Smooth muscle cell (in vitro differentiated cells): ENCODE results near the gene CHSY1. TPM values are rescaled to one million over a fixed set of nuclear protein-coding genes. Genes with fewer than 3 reads are reported as not detected.

Source experiments
- DNase-seq: peaks from one replicate; lab custom pipeline; 2025; ENCODE audit not compliant: unreplicated experiment; lab: John Stamatoyannopoulos, UW
- H2AFZ ChIP-seq: fragments of 200-600 bp; sonication (generic); 2 replicates; pipeline ENCODE4 v1.6.0; 2016; ENCODE audit warnings: antibody characterized with exemption, low read depth, mild to moderate bottlenecking
- H3F3A ChIP-seq: fragments of 200-600 bp; sonication (generic); 2 replicates; pipeline ENCODE4 v1.6.0; 2017; ENCODE audit warnings: antibody characterized with exemption, low read depth
- H3K27ac ChIP-seq: fragments of 200-600 bp; sonication (generic); 2 replicates; pipeline ENCODE4 v1.5.1; 2016; ENCODE audit warnings: low read depth, mild to moderate bottlenecking
- H3K27me3 ChIP-seq: fragments of 200-600 bp; sonication (generic); 2 replicates; pipeline ENCODE4 v1.6.1; 2016; ENCODE audit warnings: low read depth, mild to moderate bottlenecking
- H3K36me3 ChIP-seq: fragments of 200-600 bp; sonication (generic); 2 replicates; pipeline ENCODE4 v1.5.1; 2016; ENCODE audit warnings: low read depth
- H3K4me1 ChIP-seq: fragments of 200-600 bp; sonication (generic); 2 replicates; pipeline ENCODE4 v1.5.1; 2016; ENCODE audit warnings: low read depth
- H3K4me2 ChIP-seq: fragments of 200-600 bp; sonication (generic); 2 replicates; pipeline ENCODE4 v1.6.0; 2016; ENCODE audit warnings: mild to moderate bottlenecking
- H3K4me3 ChIP-seq: fragments of 200-600 bp; sonication (generic); 2 replicates; pipeline ENCODE4 v1.5.1; 2016; ENCODE audit warnings: mild to moderate bottlenecking
- H3K79me2 ChIP-seq: fragments of 200-600 bp; sonication (generic); 2 replicates; pipeline ENCODE4 v1.6.0; 2016; ENCODE audit warnings: low read depth, mild to moderate bottlenecking
- H3K9ac ChIP-seq: fragments of 200-600 bp; sonication (generic); 2 replicates; pipeline ENCODE4 v1.6.0; 2016; ENCODE audit warnings: low read depth
- H3K9me3 ChIP-seq: fragments of 200-600 bp; sonication (generic); replicated peaks from 2 replicates; pipeline ENCODE4 v1.5.1; 2016; ENCODE audit warnings: low read depth
- H4K20me1 ChIP-seq: fragments of 200-600 bp; sonication (generic); 2 replicates; pipeline ENCODE4 v1.6.0; 2016; ENCODE audit warnings: low read depth
- WGBS: methylation state at CpG from one replicate; pipeline ENCODE4 v1.1.7; 2016; ENCODE audit warnings: low lambda C conversion rate; 5-methylcytosine and 5-hydroxymethylcytosine counted together
- polyA plus RNA-seq: library from polyadenylated mRNA; unstranded; fragments of >200 nt; fragmentation: Nextera tagmentation; extraction: Ambion mirVana; gene quantifications from 2 replicates; pipeline ENCODE4 v1.2.1, GENCODE V29; 2016
- total RNA-seq: library from RNA; depleted of rRNA; stranded (reverse); fragments of >200 nt; gene quantifications from 2 replicates; pipeline ENCODE4 v1.2.3, GENCODE V29; 2014
- TF ChIP-seq, protein P1 (sequence below): fragments of 200-600 bp; sonication (generic); IDR thresholded peaks from 2 replicates; pipeline ENCODE4 v1.5.1; 2017; ENCODE audit warnings: borderline replicate concordance, mild to moderate bottlenecking, antibody characterized with exemption; ENCODE audit not compliant: insufficient read depth, poor library complexity, severe bottlenecking

CHSY1 gene
- total and polyA plus RNA-seq, 2 experiments from 2014 or later, result 106 to 123 TPM

DNA sequence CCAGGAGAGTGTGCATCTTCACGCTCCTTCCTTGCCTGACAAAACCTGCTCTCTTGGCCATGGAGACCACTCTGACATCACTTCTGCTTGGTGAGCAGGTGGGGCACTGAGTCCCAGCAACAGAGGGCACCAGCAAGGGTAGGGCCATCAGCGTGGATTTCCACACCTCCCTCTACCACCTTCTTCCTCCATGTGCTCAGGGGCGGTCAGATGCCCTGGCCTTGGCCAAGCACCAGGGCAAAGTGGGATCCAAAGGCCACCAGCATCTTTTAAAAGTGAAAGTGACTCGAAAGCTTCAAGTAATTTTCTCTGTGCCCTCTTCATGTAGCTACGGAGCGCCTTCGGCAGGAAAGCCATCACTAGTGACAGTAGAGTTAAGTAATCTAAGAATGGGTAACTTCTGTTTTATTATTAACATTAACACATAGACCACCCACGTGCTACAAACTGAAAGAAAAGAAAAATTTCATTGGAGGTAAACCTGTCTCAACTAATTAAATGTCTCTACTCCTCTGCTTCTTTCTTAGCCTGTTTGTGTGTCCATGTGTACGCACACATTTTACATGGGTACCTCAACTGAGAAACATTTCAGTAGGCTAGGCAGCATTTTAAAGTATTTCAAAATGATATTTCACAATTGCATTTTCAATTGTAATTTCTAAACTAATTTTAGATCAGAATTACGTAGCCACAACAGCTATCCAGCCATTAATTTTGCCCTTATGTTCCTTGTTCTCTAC, 57.9 kb downstream of the CHSY1 start:
- peaks cover 25% of the 10 kb centered on the region for H4K20me1 ChIP-seq
- H3K27ac ChIP-seq, result peak overlapping the region; percentile 100
- H3K9me3 ChIP-seq, result no peaks in the 10 kb centered on the region
- TF ChIP-seq, protein P1, sequence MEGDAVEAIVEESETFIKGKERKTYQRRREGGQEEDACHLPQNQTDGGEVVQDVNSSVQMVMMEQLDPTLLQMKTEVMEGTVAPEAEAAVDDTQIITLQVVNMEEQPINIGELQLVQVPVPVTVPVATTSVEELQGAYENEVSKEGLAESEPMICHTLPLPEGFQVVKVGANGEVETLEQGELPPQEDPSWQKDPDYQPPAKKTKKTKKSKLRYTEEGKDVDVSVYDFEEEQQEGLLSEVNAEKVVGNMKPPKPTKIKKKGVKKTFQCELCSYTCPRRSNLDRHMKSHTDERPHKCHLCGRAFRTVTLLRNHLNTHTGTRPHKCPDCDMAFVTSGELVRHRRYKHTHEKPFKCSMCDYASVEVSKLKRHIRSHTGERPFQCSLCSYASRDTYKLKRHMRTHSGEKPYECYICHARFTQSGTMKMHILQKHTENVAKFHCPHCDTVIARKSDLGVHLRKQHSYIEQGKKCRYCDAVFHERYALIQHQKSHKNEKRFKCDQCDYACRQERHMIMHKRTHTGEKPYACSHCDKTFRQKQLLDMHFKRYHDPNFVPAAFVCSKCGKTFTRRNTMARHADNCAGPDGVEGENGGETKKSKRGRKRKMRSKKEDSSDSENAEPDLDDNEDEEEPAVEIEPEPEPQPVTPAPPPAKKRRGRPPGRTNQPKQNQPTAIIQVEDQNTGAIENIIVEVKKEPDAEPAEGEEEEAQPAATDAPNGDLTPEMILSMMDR, result no peak
- H3K79me2 ChIP-seq, result peaks cover 100% of the 10 kb centered on the region
- H2AFZ ChIP-seq, result no peak overlapping the region
- H3F3A ChIP-seq, result peaks cover 37% of the 10 kb centered on the region
- no peak overlapping the region for H3K4me3 ChIP-seq
- no peak for DNase-seq
- H3K4me1 ChIP-seq, result peaks cover 42% of the 10 kb centered on the region
- peak overlapping the region; percentile 9 for H3K9ac ChIP-seq
- H3K4me2 ChIP-seq, result peak overlapping the region; percentile 81
- 94% methylated on average over 10 of the region's 10 CpGs for WGBS
- no peaks in the 10 kb centered on the region for H3K36me3 ChIP-seq
- H3K27me3 ChIP-seq, result no peaks in the 10 kb centered on the region

GRCh38 chr15:101193120-101193644, 58.7 kb downstream of the CHSY1 start:
- Histone ChIP-seq H3F3A (peaks cover 34% of the 10 kb centered on the region), H2AFZ (no peak overlapping the region), H3K4me3 (no peak overlapping the region), H3K79me2 (peaks cover 94% of the 10 kb centered on the region), H3K4me1 (peaks cover 42% of the 10 kb centered on the region), H3K9me3 (no peaks in the 10 kb centered on the region), H3K27me3 (no peaks in the 10 kb centered on the region), H3K36me3 (no peaks in the 10 kb centered on the region), H4K20me1 (peaks cover 28% of the 10 kb centered on the region), H3K4me2 (peak overlapping the region; percentile 81), H3K9ac (peak overlapping the region; percentile 9), H3K27ac (peak overlapping the region; percentile 100)
- DNase-seq, result no peak
- WGBS, result 61% methylated on average over 17 of the region's 17 CpGs
- TF ChIP-seq, protein P1, result no peak

DNA sequence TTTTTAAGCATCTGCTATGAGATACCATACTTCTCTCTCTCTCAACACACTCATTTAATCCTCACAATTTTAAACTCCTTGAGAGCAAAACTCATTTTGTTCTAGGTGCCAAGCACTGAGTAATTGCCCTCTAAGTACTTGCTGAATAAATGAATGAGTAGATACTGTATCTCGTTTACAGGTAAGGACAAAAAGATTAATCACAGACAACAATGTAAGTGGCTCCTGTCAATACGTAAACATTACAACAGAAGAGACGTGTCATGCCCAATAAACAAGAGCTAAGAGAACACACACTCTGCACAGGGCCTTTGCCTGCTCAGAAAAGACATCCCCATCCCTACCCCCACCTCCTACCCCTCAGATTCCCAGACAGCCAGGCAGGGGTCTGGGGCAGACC, 59.8 kb downstream of the CHSY1 start:
- TF ChIP-seq, protein P1, result no peak

More for the DNA sequence above, 59.8 kb downstream of the CHSY1 start:
- Histone ChIP-seq H3F3A (peaks cover 39% of the 10 kb centered on the region), H3K4me1 (peaks cover 42% of the 10 kb centered on the region), H4K20me1 (peaks cover 28% of the 10 kb centered on the region), H3K9me3 (no peaks in the 10 kb centered on the region), H3K27me3 (no peaks in the 10 kb centered on the region), H3K27ac (peak overlapping the region; percentile 100), H3K9ac (peak overlapping the region; percentile 94), H3K79me2 (peaks cover 86% of the 10 kb centered on the region), H3K36me3 (no peaks in the 10 kb centered on the region), H2AFZ (no peak overlapping the region), H3K4me2 (peak overlapping the region; percentile 81), H3K4me3 (no peak overlapping the region)
- WGBS, result 40% methylated on average over 3 of the region's 3 CpGs
- no peak for DNase-seq
